ENCODE results near the gene HAPLN1. TPM values are rescaled to one million over a fixed set of nuclear protein-coding genes. Genes with fewer than 3 reads are reported as not detected.

The HAPLN1 gene
- polyA plus RNA-seq, 3 donors, result 5.7 to 9.9 (median 9.6) TPM

- DNase-seq (ENCODE audit: low read depth in 3 of 3, low spot score in 2 of 3), result no peak
Measured at GRCh38 chr5:83653669-83654068, 67.0 kb downstream of the HAPLN1 start.

- DNase-seq (ENCODE audit: low read depth in 3 of 3, low spot score in 2 of 3), result no peak
Measured at GRCh38 chr5:83645936-83646335, 74.7 kb downstream of the HAPLN1 start.

- DNase-seq (ENCODE audit: low read depth in 3 of 3, low spot score in 2 of 3), result no peak
Measured at GRCh38 chr5:83644301-83644700, 76.4 kb downstream of the HAPLN1 start.

- no peak for DNase-seq (ENCODE audit: low read depth in 3 of 3, low spot score in 2 of 3)
Measured at GRCh38 chr5:83641946-83642345, 78.7 kb downstream of the HAPLN1 start.

GRCh38 chr5:83639911-83640310 lies 80.7 kb downstream of the HAPLN1 start:
- DNase-seq (ENCODE audit: low read depth in 3 of 3, low spot score in 2 of 3), result peak in 1 of 3 donors; percentile 8

- no peak for DNase-seq (ENCODE audit: low read depth in 3 of 3, low spot score in 2 of 3)
Measured at GRCh38 chr5:83636156-83636555, 84.5 kb downstream of the HAPLN1 start.

- no peak for DNase-seq (ENCODE audit: low read depth in 3 of 3, low spot score in 2 of 3)
Measured at GRCh38 chr5:83633285-83633684, 87.4 kb downstream of the HAPLN1 start.

- no peak for DNase-seq (ENCODE audit: low read depth in 3 of 3, low spot score in 2 of 3)
Measured at GRCh38 chr5:83632874-83633273, 87.8 kb downstream of the HAPLN1 start.

GRCh38 chr5:83628360-83628759 lies 92.3 kb downstream of the HAPLN1 start:
- DNase-seq (ENCODE audit: low read depth in 3 of 3, low spot score in 2 of 3), result no peak

GRCh38 chr5:83614841-83615240 lies 105.8 kb downstream of the HAPLN1 start:
- DNase-seq (ENCODE audit: low read depth in 3 of 3, low spot score in 2 of 3), result no peak

- peak in 2 of 3 donors; percentile 15 to 23 for DNase-seq (ENCODE audit: low read depth in 3 of 3, low spot score in 2 of 3)
Measured at GRCh38 chr5:83608122-83608521, 112.5 kb downstream of the HAPLN1 start.

GRCh38 chr5:83595217-83595616 lies 125.4 kb downstream of the HAPLN1 start:
- no peak for DNase-seq (ENCODE audit: low read depth in 3 of 3, low spot score in 2 of 3)

GRCh38 chr5:83590966-83591365 lies 129.7 kb downstream of the HAPLN1 start:
- DNase-seq (ENCODE audit: low read depth in 3 of 3, low spot score in 2 of 3), result no peak

GRCh38 chr5:83589786-83590185 lies 130.9 kb downstream of the HAPLN1 start:
- DNase-seq (ENCODE audit: low read depth in 3 of 3, low spot score in 2 of 3), result no peak

Other genes with a start within 250 kb of the HAPLN1 start
- 100 to 1,000 TPM; 304 to 351 (median 347) TPM for gene VCAN, start 249.1 kb downstream of the HAPLN1 start, polyA plus RNA-seq (ENCODE audit: insufficient read length in 3 of 3)

All from right renal cortex interstitium (tissue), 3 donors.